ENCODE data around the gene NHS.
"Not testable (repeated sequence)": the region's sequence is repeated elsewhere in the genome, so short reads cannot be mapped to it uniquely, and the experiment has no call there.

- TF ChIP-seq REST (IDR thresholded peaks at IDR 0.05; ENCODE audit: insufficient replicate concordance, low read depth) = not testable (repeated sequence)
- TF ChIP-seq, protein P1, sequence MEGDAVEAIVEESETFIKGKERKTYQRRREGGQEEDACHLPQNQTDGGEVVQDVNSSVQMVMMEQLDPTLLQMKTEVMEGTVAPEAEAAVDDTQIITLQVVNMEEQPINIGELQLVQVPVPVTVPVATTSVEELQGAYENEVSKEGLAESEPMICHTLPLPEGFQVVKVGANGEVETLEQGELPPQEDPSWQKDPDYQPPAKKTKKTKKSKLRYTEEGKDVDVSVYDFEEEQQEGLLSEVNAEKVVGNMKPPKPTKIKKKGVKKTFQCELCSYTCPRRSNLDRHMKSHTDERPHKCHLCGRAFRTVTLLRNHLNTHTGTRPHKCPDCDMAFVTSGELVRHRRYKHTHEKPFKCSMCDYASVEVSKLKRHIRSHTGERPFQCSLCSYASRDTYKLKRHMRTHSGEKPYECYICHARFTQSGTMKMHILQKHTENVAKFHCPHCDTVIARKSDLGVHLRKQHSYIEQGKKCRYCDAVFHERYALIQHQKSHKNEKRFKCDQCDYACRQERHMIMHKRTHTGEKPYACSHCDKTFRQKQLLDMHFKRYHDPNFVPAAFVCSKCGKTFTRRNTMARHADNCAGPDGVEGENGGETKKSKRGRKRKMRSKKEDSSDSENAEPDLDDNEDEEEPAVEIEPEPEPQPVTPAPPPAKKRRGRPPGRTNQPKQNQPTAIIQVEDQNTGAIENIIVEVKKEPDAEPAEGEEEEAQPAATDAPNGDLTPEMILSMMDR (IDR thresholded peaks at IDR 0.05; ENCODE audit: insufficient read depth, low read length) = not testable (repeated sequence)
Measured at GRCh38 chrX:17446269-17446668, 71.3 kb downstream of the NHS start.
